ENCODE measurements around the gene KLRC1. TPM values are rescaled to one million over a fixed set of nuclear protein-coding genes. Genes with fewer than 3 reads are reported as not detected.
"Not testable (repeated sequence)": the region's sequence is repeated elsewhere in the genome, so short reads cannot be mapped to it uniquely, and the experiment has no call there.

KLRC1 gene
- total RNA-seq, 1 donor from 2014 or later: not detected

- no peaks in the 10 kb centered on the region for H3K27me3 Mint-ChIP-seq (ENCODE audit: unreplicated experiment)
- no peak for TF ChIP-seq CTCF (IDR thresholded peaks at IDR 0.05; ENCODE audit: partially characterized antibody, unreplicated experiment)
- H3K4me1 Mint-ChIP-seq (ENCODE audit: low read depth, unreplicated experiment): no peaks in the 10 kb centered on the region
- H3K27ac Mint-ChIP-seq (ENCODE audit: unreplicated experiment): no peak overlapping the region
- no peak overlapping the region for H3K4me3 Mint-ChIP-seq (ENCODE audit: unreplicated experiment)
- H3K9me3 Mint-ChIP-seq (ENCODE audit: unreplicated experiment): no peaks in the 10 kb centered on the region
- no peaks in the 10 kb centered on the region for H3K36me3 Mint-ChIP-seq (ENCODE audit: unreplicated experiment)
- no peak for DNase-seq
Measured at GRCh38 chr12:10404798-10405197, 48.4 kb downstream of the KLRC1 start.

GRCh38 chr12:10400829-10401228, 52.3 kb downstream of the KLRC1 start:
- no peak for DNase-seq
- Mint-ChIP-seq H3K4me1 (ENCODE audit: low read depth, unreplicated experiment) (no peaks in the 10 kb centered on the region), H3K9me3 (ENCODE audit: unreplicated experiment) (no peaks in the 10 kb centered on the region), H3K36me3 (ENCODE audit: unreplicated experiment) (no peaks in the 10 kb centered on the region), H3K4me3 (ENCODE audit: unreplicated experiment) (no peak overlapping the region), H3K27me3 (ENCODE audit: unreplicated experiment) (no peaks in the 10 kb centered on the region), H3K27ac (ENCODE audit: unreplicated experiment) (no peak overlapping the region)
- no peak for TF ChIP-seq CTCF (IDR thresholded peaks at IDR 0.05; ENCODE audit: partially characterized antibody, unreplicated experiment)

GRCh38 chr12:10398168-10398567, 55.0 kb downstream of the KLRC1 start:
- TF ChIP-seq CTCF (IDR thresholded peaks at IDR 0.05; ENCODE audit: partially characterized antibody, unreplicated experiment): no peak
- Mint-ChIP-seq H3K36me3 (ENCODE audit: unreplicated experiment) (no peaks in the 10 kb centered on the region), H3K27me3 (ENCODE audit: unreplicated experiment) (no peaks in the 10 kb centered on the region), H3K4me3 (ENCODE audit: unreplicated experiment) (no peak overlapping the region), H3K9me3 (ENCODE audit: unreplicated experiment) (no peaks in the 10 kb centered on the region), H3K4me1 (ENCODE audit: low read depth, unreplicated experiment) (no peaks in the 10 kb centered on the region), H3K27ac (ENCODE audit: unreplicated experiment) (no peak overlapping the region)
- DNase-seq: no peak

- no peak for TF ChIP-seq CTCF (IDR thresholded peaks at IDR 0.05; ENCODE audit: partially characterized antibody, unreplicated experiment)
- DNase-seq: no peak
- H3K9me3 Mint-ChIP-seq (ENCODE audit: unreplicated experiment): no peaks in the 10 kb centered on the region
- no peaks in the 10 kb centered on the region for H3K27me3 Mint-ChIP-seq (ENCODE audit: unreplicated experiment)
- H3K36me3 Mint-ChIP-seq (ENCODE audit: unreplicated experiment): no peaks in the 10 kb centered on the region
- no peaks in the 10 kb centered on the region for H3K4me1 Mint-ChIP-seq (ENCODE audit: low read depth, unreplicated experiment)
- no peak overlapping the region for H3K4me3 Mint-ChIP-seq (ENCODE audit: unreplicated experiment)
- no peak overlapping the region for H3K27ac Mint-ChIP-seq (ENCODE audit: unreplicated experiment)
Measured at GRCh38 chr12:10397296-10397695, 55.9 kb downstream of the KLRC1 start.

GRCh38 chr12:10396176-10396575, 57.0 kb downstream of the KLRC1 start:
- not testable (repeated sequence) for H3K4me3 Mint-ChIP-seq (ENCODE audit: unreplicated experiment); H3K27me3 Mint-ChIP-seq (ENCODE audit: unreplicated experiment); H3K9me3 Mint-ChIP-seq (ENCODE audit: unreplicated experiment); H3K36me3 Mint-ChIP-seq (ENCODE audit: unreplicated experiment); DNase-seq; H3K27ac Mint-ChIP-seq (ENCODE audit: unreplicated experiment); H3K4me1 Mint-ChIP-seq (ENCODE audit: low read depth, unreplicated experiment)

Other genes starting within 250 kb of the KLRC1 start
- 110 TPM for gene GABARAPL1, start 240.5 kb downstream of the KLRC1 start, total RNA-seq (ENCODE audit: unreplicated experiment)
- 0.25 TPM for gene KLRD1, start 145.5 kb downstream of the KLRC1 start, total RNA-seq (ENCODE audit: unreplicated experiment)
- gene KLRK1, start 63.3 kb downstream of the KLRC1 start, total RNA-seq (ENCODE audit: unreplicated experiment): not detected
- not detected for gene KLRC4, start 43.6 kb downstream of the KLRC1 start, total RNA-seq (ENCODE audit: unreplicated experiment)
- not detected for gene KLRC3, start 32.8 kb downstream of the KLRC1 start, total RNA-seq (ENCODE audit: unreplicated experiment)
- gene KLRC2, start 17.4 kb downstream of the KLRC1 start, total RNA-seq (ENCODE audit: unreplicated experiment): not detected
- 4.1 TPM for gene EIF2S3B, start 52.5 kb upstream of the KLRC1 start, total RNA-seq (ENCODE audit: unreplicated experiment)
- gene MAGOHB, start 160.2 kb upstream of the KLRC1 start, total RNA-seq (ENCODE audit: unreplicated experiment): 22.1 TPM
- not detected for gene STYK1, start 220.7 kb upstream of the KLRC1 start, total RNA-seq (ENCODE audit: unreplicated experiment)

Measured in glutamatergic neuron (in vitro differentiated cells).